SKM-1 treated with dmso at 0.1 percent for 144 hours (cell line): Measurements from ENCODE around the gene STUB1.

ENCODE experiments used
- DNase-seq: peaks from one replicate; lab custom pipeline; 2025; ENCODE audit not compliant: unreplicated experiment; lab: John Stamatoyannopoulos, UW

STUB1 gene

DNA sequence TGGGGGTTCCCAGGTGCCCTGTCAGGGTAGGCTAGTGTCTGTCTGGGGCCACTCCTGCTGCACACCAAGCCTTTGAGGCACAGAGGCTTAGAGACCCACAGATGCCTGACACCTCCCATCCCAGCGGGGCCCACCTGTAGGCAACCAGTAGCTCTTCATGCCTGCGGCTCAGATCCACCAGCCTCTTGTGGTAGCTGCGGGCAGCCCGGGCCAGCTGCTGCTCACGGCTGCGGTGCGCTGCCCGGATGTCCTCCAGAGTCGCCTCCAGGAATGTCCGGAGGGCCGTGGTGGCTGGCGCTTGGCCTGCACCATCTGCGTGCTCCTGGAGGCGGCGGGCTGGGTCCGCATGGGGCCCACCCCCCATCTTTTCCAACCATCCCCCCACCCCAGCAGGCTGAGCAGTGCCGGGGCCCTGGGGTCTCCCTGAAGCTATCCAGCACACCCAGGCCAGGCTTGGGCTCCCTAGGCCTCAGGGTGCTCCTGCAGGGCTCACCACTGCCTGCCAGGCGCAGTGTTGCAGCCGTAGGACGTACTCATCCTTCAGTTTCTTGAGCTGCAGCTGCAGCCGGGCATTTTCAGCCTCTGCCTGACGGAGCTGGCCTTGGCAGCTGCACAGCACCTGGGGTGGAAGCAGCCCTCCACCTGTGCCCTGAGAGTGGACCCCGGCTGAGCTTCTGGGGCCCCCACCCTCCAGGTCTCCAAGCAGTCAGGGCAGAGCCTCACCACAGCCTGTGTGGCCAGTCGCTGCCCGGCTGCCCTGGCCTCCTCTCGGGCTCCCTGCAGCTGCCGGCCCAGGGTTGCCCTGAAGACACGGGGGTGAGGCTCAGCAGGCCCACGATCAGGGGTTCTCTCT is 44.2 kb downstream of the STUB1 start:
- DNase-seq = no peak

- DNase-seq = no peak
Observed at GRCh38 chr16:725041-725376, 44.8 kb downstream of the STUB1 start.

GRCh38 chr16:725463-726187 is 45.4 kb downstream of the STUB1 start:
- DNase-seq = no peak

- DNase-seq = no peak
Observed at GRCh38 chr16:726188-726437, 45.9 kb downstream of the STUB1 start.

- peak; percentile 36 for DNase-seq
Observed at GRCh38 chr16:726438-727290, 46.5 kb downstream of the STUB1 start, which contains the start of the genes CCDC78 and HAGHL. TSS of gene CCDC78 (minus strand) at chr16:726443. CDS start at chr16:726367, 76 bp downstream. TSS of gene HAGHL (plus strand) at chr16:727106. CDS start at chr16:727510, 404 bp downstream.

DNA sequence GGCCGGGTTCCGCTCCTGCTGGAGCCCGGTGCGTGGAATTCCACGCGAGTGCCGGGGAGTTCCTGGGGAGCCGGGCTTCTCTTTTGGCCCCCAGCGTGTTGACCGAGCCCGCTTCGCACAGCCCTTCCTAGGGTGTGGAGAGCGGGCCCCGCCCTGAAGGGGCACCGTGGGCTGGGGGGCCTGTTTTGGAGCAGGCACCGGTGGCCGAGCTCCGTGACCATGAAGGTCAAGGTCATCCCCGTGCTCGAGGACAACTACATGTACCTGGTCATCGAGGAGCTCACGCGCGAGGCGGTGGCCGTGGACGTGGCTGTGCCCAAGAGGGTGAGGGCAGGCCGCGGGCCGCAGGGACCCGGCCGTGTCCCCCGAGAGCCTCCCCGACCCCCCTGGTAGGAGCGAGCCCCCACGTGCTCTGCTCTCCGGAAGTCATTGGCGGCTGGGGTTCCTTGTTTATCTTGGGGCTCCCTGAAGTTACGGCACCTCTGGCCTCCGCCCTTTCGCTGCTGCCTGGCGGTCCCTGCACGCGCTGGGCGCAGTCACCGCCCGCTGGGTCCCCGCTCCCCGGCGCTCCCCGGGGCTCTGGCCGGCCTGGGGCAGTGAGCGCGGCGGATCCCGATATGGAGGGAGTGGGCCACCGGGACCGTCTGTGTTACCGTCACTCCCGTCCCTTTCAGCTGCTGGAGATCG is 47.2 kb downstream of the STUB1 start:
- no peak for DNase-seq

GRCh38 chr16:728131-728889 is 48.1 kb downstream of the STUB1 start:
- peak; percentile 46 for DNase-seq

- no peak for DNase-seq
Observed at GRCh38 chr16:728890-729744, 48.9 kb downstream of the STUB1 start.

DNA sequence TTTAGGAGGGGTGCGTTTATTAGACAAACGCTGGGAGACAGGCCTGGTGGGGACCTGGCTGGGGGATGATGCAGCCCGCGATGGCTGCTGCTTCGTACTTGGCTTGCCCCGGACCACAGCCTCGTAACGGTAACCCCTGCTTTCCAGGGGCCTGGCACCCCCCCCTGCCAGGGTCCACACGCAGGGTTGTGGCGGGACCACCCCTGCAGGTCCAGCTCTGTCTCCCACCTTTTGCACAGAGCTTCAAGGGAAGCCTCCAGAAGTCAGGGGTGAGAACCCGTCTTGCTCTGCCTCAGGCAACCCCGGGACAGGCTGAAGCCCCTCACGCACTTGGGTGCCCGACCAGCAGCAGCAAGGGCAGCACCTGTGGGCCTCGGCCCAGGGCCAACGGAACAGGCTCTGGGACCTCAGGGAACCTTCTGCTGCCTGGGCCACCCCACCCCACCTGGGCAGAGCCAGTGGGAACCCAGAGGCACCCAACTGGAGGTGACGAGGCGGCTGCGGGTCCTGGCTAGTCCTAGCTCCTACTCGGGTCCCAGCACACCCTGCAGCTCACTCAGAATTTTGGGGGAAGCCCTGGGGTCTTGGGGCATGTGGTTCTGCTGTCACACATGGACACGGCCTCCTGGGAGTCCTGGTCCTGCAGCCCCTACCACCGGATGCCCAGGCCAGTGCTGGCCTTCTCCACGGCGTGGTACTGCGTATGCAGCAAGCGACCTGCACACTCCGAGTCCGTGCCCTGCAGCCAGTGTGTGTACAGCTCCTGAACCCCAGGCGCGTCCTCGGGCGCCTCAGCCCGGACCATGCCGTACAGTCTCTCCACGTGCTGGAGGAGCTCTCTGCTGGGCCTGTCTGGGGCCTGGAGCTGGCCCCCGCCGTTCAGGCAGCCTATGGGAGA is 49.8 kb downstream of the STUB1 start:
- no peak for DNase-seq

- no peak for DNase-seq
Observed at GRCh38 chr16:730666-731509, 50.7 kb downstream of the STUB1 start.

GRCh38 chr16:732332-732731 is 52.1 kb downstream of the STUB1 start:
- no peak for DNase-seq
